Activated effector memory CD4-positive, alpha-beta T cell treated with anti-CD3 and anti-CD28 coated beads, Interleukin-2, amount 50 U/mL, for 16 hours (primary cell): ENCODE results near the gene COBL.

ENCODE experiments used
- DNase-seq: peaks from one replicate; pipeline ENCODE4 v3.0.0-alpha.2; 2020

Gene COBL

DNA sequence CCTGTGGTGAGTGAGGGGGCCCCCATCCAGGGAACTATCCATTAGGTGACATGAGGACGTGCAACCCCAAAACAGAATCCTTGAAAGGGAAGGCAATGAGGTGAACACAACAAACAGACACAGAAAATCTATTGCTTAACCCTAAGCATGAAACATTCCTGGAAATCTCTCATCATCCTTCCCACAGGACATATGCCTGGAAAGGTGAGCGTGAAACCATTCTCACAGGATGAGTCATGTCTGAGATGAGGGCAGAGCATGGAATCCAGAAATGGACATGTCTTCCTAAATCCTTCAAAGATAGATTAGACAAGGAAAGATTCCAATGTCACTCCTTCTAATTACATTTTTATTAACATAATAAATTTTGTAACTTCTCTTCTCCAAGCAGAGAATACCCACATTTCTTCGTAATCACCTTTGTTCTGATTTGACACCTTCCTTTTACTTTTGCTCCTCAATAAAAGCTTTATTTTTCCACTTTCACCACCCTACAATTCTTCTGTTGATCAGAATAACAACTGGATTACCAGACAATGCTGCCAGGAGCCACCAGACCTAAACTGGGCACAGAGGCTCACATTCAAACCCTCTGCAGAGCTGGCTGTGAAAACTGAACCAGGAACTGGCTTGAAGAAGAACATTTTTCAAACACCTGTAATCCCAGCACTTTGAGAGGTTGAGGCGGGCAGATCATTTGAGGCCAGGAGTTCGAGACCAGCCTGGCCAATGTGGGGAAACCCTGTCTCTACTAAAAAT, 67.2 kb downstream of the COBL start:
- DNase-seq, result no peak

GRCh38 chr7:51246258-51247245, 70.1 kb downstream of the COBL start:
- no peak for DNase-seq

DNA sequence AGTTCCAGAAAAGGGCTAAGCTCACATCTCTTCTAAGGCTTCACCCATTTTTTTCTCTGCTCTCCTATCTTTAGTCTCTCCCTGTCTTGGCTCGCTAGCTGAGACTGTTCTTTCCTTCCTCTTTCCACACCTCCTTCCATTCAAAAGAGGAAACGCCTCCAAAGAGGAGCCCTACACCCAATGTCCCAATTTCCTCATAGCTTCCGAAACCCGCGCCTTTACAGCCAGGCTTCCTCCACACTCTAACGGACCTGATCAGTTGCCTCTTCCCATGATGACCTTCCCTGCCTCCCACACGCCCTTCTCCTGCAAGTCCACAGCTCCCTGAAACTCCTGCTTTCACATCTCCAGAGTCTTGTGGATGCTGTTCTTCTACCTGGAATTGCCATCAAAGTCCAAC, 71.7 kb downstream of the COBL start:
- no peak for DNase-seq

DNA sequence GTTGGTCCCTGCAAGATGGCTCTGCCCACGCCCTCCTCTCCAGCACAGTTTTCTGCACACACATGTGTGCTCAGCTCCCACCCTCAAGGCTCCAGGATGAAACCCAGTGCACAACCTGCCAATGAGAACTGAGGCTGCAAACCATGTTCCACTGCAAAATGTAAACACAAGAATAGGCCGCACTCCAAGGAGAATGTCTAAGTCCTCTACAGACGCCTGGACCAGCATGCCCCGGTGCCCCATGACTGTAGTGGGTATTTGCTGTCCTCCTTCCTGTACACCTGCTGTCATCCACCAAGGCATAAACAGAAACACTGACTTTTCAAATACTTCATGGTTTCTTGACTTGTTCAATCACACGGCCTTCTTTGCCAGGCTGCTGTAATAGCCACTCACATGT, 72.6 kb downstream of the COBL start:
- DNase-seq, result no peak

GRCh38 chr7:51243631-51244030, 73.0 kb downstream of the COBL start:
- DNase-seq, result no peak

- no peak for DNase-seq
These were observed 73.6 kb downstream of the COBL start for GRCh38 chr7:51242881-51243518.

- no peak for DNase-seq
These were observed 74.5 kb downstream of the COBL start for GRCh38 chr7:51242007-51242691.

DNA sequence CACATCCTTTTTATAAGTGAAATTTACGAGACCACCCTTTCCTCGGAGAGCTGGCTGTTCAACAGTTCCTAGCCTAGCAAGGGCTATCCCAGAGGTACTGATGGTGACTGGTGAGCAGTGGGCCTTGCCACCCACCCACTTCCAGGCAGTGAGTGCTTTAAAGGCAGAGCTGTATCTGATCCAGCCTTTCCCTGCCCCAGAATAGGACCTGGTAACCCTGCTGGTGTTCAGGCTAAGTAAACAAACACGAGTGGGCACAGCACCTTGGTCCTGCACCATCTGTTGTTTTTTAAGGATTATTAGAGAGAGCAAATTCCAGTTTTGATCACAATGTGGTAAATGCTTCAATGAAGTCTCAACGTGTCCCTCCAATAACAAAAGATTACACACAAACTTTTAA, 75.7 kb downstream of the COBL start:
- DNase-seq, result no peak

- DNase-seq, result no peak
These were observed 76.9 kb downstream of the COBL start for GRCh38 chr7:51239691-51240090.

DNA sequence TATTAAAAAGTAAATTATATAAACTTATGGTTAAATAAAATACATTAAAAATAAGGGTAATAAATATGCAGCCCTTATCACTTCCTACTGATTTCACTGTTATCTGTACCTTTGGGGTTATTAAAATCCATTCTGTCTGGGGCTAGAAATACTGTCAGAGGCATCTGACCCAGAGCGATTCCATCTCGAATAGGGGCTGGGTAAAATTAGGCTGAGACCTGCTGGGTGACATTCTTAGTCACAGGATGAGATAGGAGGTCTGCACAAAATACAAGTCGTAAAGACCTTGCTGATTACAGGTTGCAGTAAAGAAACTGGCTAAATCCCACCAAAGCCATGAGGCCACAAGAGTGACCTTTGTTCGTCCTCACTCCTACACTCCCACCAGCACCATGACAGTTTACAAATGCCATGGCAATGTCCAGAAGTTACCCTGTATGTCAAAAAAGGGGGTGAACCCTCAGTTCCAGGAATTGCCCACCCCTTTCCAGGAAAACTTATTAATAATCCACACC, 77.6 kb downstream of the COBL start:
- no peak for DNase-seq

- no peak for DNase-seq
These were observed 79.0 kb downstream of the COBL start for GRCh38 chr7:51237446-51238133.

DNA sequence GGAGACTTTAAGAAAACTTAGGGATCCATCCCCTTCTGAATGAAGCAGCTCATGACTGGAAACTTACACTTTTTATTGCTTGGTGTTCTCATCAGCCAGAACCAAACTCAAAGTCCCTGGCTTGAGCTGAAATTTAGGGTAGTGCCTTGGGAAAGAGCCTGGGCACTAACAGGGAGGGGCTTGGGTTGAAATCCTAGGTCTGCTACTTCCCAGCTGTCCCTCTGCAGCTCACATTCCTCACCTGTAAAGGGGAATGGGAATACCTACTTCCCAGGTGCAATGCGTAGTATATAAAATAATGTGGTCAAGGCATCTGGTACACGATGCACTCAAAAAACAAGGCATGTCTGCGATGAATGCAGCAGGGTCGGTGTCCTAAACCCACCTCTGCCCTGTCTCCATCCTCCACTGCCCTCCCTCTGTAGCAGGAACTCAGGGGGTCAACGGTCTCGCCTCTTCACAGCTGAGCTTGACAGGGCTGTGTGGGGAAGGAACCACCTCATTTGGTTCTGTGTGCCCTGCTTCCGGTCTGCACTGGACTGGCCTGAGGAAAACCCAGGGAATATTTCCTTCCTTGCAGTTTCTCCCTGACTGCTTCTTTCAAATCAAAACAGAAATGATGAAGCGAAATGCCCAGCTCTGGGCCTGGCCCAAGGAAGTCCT, 80.0 kb downstream of the COBL start:
- DNase-seq, result no peak

DNA sequence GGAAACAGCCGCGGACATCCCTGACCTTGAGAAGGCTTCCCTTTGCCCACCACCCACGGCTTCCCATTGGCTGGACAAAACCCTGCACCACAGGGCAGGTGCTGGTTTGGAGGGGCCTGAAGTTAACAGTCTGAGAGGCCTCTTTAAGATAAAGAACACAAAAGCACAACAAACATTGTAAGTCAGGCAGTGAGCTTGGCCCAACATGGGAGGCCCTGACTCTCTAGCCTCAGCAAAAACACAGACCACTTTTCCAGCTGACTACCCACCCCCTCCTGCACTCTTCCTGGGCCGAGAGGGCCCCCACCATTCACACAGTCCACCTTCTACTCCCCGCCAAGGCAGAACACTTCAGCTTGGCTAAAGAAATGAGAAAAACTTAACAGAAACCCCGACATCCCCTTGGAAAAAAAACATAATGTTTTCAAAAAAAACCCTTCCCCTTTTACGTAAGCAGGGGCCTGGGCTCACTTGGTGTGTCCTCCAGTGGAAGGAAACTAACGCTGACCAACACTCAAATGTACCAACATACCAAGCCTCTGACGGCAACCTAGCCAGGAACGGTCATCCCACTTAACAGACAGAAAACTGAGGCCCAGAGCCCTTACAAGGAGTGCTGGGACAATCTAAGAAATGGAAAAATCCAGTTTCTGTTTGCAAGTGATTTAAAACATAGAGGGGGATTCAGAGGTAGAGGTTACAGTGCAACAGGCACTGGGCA, 80.9 kb downstream of the COBL start:
- no peak for DNase-seq

GRCh38 chr7:51234609-51235308, 81.8 kb downstream of the COBL start:
- no peak for DNase-seq

GRCh38 chr7:51234139-51234538, 82.5 kb downstream of the COBL start:
- DNase-seq, result no peak

- no peak for DNase-seq
These were observed 83.2 kb downstream of the COBL start for GRCh38 chr7:51233374-51233773.

- DNase-seq, result no peak
These were observed 85.9 kb downstream of the COBL start for GRCh38 chr7:51230723-51231122.

DNA sequence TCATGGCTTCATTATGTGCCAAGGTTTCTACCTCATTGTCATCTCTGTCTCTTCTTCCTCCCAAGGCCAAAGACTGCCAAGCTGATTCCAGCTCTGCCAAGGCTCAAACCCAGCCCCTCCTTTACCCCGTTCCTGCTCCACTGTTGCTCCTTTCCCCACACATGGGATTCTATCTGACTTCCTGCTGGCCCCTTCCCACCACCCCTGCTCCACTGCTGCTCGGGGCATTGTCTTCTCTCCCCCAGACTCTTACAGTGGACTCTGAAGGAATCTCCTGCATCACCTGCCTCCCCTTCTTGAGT, 86.3 kb downstream of the COBL start:
- no peak for DNase-seq

- no peak for DNase-seq
These were observed 86.8 kb downstream of the COBL start for GRCh38 chr7:51229620-51230323.

- DNase-seq, result no peak
These were observed 87.5 kb downstream of the COBL start for GRCh38 chr7:51229106-51229537.
